AG08396 (cell line): ENCODE results near the gene WNT10A.

Experiments used
- DNase-seq: peaks from one replicate; pipeline ENCODE4 v3.0.0; 2012; ENCODE audit warnings: low spot score, mixed read lengths

The WNT10A gene

GRCh38 chr2:218857371-218858137 lies 23.1 kb upstream of the WNT10A start:
- DNase-seq: no peak

GRCh38 chr2:218858138-218858445 lies 22.6 kb upstream of the WNT10A start:
- DNase-seq: no peak

GRCh38 chr2:218858671-218859555 lies 21.7 kb upstream of the WNT10A start:
- no peak for DNase-seq

GRCh38 chr2:218859556-218859987 lies 21.1 kb upstream of the WNT10A start, which contains the start of gene WNT6:
Gene WNT6 (plus strand): TSS chr2:218859805. CDS start chr2:218860038, 233 bp downstream.
- DNase-seq: no peak

- DNase-seq: no peak
Observed at GRCh38 chr2:218859988-218860831, 20.4 kb upstream of the WNT10A start.

- no peak for DNase-seq
Observed at GRCh38 chr2:218860950-218861381, 19.7 kb upstream of the WNT10A start.

GRCh38 chr2:218861645-218862318 lies 18.9 kb upstream of the WNT10A start:
- DNase-seq: no peak

GRCh38 chr2:218863021-218863520 lies 17.6 kb upstream of the WNT10A start:
- DNase-seq: no peak

GRCh38 chr2:218865396-218865795 lies 15.3 kb upstream of the WNT10A start:
- no peak for DNase-seq

- DNase-seq: no peak
Observed at GRCh38 chr2:218865999-218866398, 14.7 kb upstream of the WNT10A start.

GRCh38 chr2:218867900-218868299 lies 12.8 kb upstream of the WNT10A start:
- no peak for DNase-seq

- no peak for DNase-seq
Observed at GRCh38 chr2:218869064-218869463, 11.6 kb upstream of the WNT10A start.

- no peak for DNase-seq
Observed at GRCh38 chr2:218870984-218871344, 9.7 kb upstream of the WNT10A start.

- no peak for DNase-seq
Observed at GRCh38 chr2:218871345-218872302, 9.0 kb upstream of the WNT10A start.

- no peak for DNase-seq
Observed at GRCh38 chr2:218872645-218873358, 7.8 kb upstream of the WNT10A start.

GRCh38 chr2:218873359-218874194 lies 7.1 kb upstream of the WNT10A start:
- DNase-seq: no peak

- DNase-seq: no peak
Observed at GRCh38 chr2:218875692-218876246, 4.9 kb upstream of the WNT10A start.

- peak; percentile 85 for DNase-seq
Observed at GRCh38 chr2:218876562-218877219, 4.0 kb upstream of the WNT10A start.
